B cell (primary cell): Measurements from ENCODE around the gene CECR2.

Experiments used
- CTCF ChIP-seq: fragments of 200-600 bp; IDR thresholded peaks from one replicate; pipeline ENCODE4 v1.8.0; 2022; ENCODE audit warnings: antibody characterized with exemption, mild to moderate bottlenecking
- EZH2 ChIP-seq: IDR thresholded peaks from 2 replicates; pipeline ENCODE4 v1.6.1; 2012; ENCODE audit warnings: borderline replicate concordance, low read depth, mild to moderate bottlenecking, moderate library complexity, low read length; ENCODE audit not compliant: insufficient read depth, poor library complexity, severe bottlenecking

- TF ChIP-seq CTCF (no peak), EZH2 (no peak)
These were observed 103.7 kb downstream of the CECR2 start for GRCh38 chr22:17472932-17473331.
